ENCODE measurements around the gene OPN5. TPM values are rescaled to one million over a fixed set of nuclear protein-coding genes. Genes with fewer than 3 reads are reported as not detected.
"Not testable (repeated sequence)": the region's sequence is repeated elsewhere in the genome, so short reads cannot be mapped to it uniquely, and the experiment has no call there.

Gene OPN5
- total RNA-seq, 1 donor from 2014 or later = not detected

DNA sequence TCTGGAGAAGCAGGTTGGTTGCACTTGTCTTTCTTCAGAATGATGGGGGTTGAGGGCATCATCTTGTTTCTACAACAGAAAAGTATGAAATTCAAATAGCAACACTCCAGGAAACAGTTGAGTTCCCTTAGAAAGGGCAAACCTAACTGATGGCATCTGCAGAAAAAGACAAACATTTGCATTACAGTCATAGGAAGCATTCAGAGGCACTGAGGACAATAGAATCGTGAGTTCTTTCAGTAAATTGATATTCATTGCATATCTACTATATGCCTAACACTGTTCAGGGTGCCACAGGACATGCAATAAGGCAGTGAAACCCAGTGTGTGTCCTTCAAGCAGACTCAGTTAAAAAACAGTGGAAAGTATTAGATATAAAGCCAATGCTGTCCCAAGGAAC lies 41.1 kb upstream of the OPN5 start:
- ATAC-seq (ENCODE audit: low read depth) (no peak), DNase-seq (no peak)
- H3K27me3 Mint-ChIP-seq = peaks cover 2% of the 10 kb centered on the region
- H3K4me3 Mint-ChIP-seq = no peak overlapping the region
- CTCF ChIA-PET = no interaction called here
- POLR2A ChIA-PET = no interaction called here
- H3K4me1 Mint-ChIP-seq = no peaks in the 10 kb centered on the region
- intact Hi-C loops (cut with micrococcal nuclease) = no loop called here
- no peaks in the 10 kb centered on the region for H3K36me3 Mint-ChIP-seq (ENCODE audit: low read depth)
- TF ChIP-seq, protein P1, sequence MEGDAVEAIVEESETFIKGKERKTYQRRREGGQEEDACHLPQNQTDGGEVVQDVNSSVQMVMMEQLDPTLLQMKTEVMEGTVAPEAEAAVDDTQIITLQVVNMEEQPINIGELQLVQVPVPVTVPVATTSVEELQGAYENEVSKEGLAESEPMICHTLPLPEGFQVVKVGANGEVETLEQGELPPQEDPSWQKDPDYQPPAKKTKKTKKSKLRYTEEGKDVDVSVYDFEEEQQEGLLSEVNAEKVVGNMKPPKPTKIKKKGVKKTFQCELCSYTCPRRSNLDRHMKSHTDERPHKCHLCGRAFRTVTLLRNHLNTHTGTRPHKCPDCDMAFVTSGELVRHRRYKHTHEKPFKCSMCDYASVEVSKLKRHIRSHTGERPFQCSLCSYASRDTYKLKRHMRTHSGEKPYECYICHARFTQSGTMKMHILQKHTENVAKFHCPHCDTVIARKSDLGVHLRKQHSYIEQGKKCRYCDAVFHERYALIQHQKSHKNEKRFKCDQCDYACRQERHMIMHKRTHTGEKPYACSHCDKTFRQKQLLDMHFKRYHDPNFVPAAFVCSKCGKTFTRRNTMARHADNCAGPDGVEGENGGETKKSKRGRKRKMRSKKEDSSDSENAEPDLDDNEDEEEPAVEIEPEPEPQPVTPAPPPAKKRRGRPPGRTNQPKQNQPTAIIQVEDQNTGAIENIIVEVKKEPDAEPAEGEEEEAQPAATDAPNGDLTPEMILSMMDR (IDR thresholded peaks at IDR 0.05) = no peak
- peaks cover 3% of the 10 kb centered on the region for H3K9me3 Mint-ChIP-seq
- H3K27ac Mint-ChIP-seq = no peak overlapping the region

DNA sequence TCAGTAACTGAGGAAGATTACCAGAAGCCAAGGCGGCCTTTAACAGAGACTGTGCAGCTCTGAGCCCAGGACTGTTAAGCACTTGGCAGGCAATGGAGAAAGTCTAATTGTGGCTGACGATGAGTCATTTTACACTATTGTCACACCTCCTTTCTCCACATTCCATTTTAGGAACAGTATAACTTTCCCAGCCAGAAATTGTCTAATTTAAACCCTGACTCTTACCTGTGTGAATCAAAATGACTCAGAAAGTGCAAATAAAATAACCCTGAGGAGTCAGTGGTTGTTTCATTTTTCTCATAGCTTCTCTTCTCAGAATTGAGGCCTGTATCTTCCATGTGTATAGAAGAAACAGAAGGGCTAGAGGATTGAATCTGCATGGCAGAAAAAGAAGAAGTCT lies 40.0 kb upstream of the OPN5 start:
- Mint-ChIP-seq H3K36me3 (ENCODE audit: low read depth) (no peaks in the 10 kb centered on the region), H3K9me3 (peaks cover 3% of the 10 kb centered on the region), H3K27me3 (no peaks in the 10 kb centered on the region), H3K4me1 (no peaks in the 10 kb centered on the region), H3K27ac (no peak overlapping the region), H3K4me3 (no peak overlapping the region)
- ChIA-PET POLR2A (no interaction called here), CTCF (no interaction called here)
- DNase-seq (no peak), ATAC-seq (ENCODE audit: low read depth) (no peak)
- TF ChIP-seq, protein P1 (IDR thresholded peaks at IDR 0.05) = no peak
- intact Hi-C loops (cut with micrococcal nuclease) = no loop called here

DNA sequence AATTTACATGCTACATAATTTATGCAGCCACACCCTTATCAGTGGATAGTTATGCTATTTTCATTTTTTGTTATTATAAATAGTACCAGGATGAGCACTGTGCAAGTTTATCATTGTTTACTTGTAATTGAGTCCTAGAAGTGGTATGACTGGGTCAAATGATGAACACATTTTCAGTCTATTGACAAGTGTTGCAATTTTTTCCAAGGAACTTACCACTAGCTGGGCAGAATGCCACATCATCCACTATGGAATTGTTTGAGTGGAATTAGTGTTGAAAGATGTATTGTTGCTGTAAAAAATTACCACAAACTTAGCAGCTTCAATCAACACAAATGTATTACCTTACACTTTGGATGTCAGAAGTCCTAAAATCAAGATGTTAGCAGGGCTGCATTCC lies 38.1 kb upstream of the OPN5 start:
- no peaks in the 10 kb centered on the region for H3K36me3 Mint-ChIP-seq (ENCODE audit: low read depth)
- ATAC-seq (ENCODE audit: low read depth) (no peak), DNase-seq (no peak)
- no peak overlapping the region for H3K4me3 Mint-ChIP-seq
- peaks cover 3% of the 10 kb centered on the region for H3K9me3 Mint-ChIP-seq
- CTCF ChIA-PET = no interaction called here
- TF ChIP-seq, protein P1 (IDR thresholded peaks at IDR 0.05) = no peak
- POLR2A ChIA-PET = no interaction called here
- no peaks in the 10 kb centered on the region for H3K27me3 Mint-ChIP-seq
- no peak overlapping the region for H3K27ac Mint-ChIP-seq
- intact Hi-C loops (cut with micrococcal nuclease) = no loop called here
- H3K4me1 Mint-ChIP-seq = no peaks in the 10 kb centered on the region

DNA sequence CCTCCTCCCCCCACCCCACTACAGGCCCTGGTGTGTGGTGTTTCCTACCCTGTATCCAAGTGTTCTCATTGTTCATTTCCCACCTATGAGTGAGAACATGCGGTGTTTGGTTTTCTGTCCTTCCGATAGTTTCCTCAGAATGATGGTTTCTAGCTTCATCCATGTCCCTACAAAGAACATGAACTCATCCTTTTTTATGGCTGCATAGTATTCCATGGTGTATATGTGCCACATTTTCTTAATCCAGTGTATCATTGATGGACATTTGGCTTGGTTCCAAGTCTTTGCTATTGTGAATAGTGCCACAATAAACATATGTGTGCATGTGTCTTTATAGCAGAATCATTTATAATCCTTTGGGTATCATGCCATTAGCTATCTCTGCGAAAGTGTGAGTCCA lies 36.6 kb upstream of the OPN5 start:
- CTCF ChIA-PET; DNase-seq; ATAC-seq (ENCODE audit: low read depth); H3K27me3 Mint-ChIP-seq; H3K4me1 Mint-ChIP-seq; POLR2A ChIA-PET; H3K9me3 Mint-ChIP-seq; intact Hi-C loops (cut with micrococcal nuclease); H3K4me3 Mint-ChIP-seq; H3K27ac Mint-ChIP-seq; H3K36me3 Mint-ChIP-seq (ENCODE audit: low read depth): not testable (repeated sequence)

DNA sequence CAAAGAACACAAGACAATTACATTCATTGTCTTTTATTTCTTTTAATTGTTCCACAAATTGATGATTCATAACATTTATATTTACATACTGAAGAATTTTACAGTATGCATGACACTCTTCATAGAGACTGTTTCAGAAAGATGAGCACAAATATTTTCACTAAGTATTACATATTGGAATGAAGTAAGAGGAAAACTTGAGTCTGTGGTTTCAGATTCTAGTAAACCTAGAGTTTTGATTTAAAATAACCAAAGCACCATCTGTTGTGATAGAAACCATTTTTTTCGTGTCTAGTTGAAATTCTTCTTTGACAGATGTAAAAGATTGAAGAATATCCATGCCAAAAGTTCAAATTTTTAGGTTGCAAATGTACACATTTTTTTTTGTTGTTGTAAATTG lies 32.1 kb upstream of the OPN5 start:
- Mint-ChIP-seq H3K27ac (no peak overlapping the region), H3K36me3 (ENCODE audit: low read depth) (no peaks in the 10 kb centered on the region), H3K4me3 (no peak overlapping the region), H3K9me3 (peaks cover 6% of the 10 kb centered on the region), H3K4me1 (no peaks in the 10 kb centered on the region), H3K27me3 (peaks cover 7% of the 10 kb centered on the region)
- ChIA-PET POLR2A (no interaction called here), CTCF (no interaction called here)
- TF ChIP-seq, protein P1 (IDR thresholded peaks at IDR 0.05) = no peak
- DNase-seq = no peak
- intact Hi-C loops (cut with micrococcal nuclease) = no loop called here
- no peak for ATAC-seq (ENCODE audit: low read depth)

DNA sequence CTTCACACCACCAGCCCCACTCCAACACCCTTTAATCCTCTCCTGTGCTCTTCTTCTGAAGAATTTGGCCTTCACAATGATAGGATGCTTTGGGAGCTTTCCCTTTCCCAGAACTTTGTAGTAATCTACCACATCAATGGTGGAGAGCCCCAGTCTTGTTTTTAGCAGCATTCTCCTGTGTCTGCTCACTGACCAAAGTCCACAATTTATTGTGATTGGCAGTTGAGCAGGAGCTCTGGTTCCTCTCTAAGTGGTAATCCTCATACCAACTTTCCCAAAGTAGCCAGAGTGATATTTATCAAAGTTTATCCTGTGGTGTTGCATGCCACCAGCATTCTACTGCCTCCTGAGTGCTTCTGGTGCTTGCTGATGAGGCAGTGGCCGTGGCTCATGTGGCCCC lies 29.0 kb upstream of the OPN5 start:
- no peak for ATAC-seq (ENCODE audit: low read depth)
- CTCF ChIA-PET = no interaction called here
- H3K9me3 Mint-ChIP-seq = peaks cover 2% of the 10 kb centered on the region

More for the DNA sequence above, 29.0 kb upstream of the OPN5 start:
- TF ChIP-seq, protein P1 (IDR thresholded peaks at IDR 0.05) = no peak
- H3K27me3 Mint-ChIP-seq = peaks cover 7% of the 10 kb centered on the region
- H3K4me1 Mint-ChIP-seq = no peaks in the 10 kb centered on the region
- DNase-seq = no peak
- no peak overlapping the region for H3K27ac Mint-ChIP-seq
- intact Hi-C loops (cut with micrococcal nuclease) = no loop called here
- POLR2A ChIA-PET = no interaction called here
- no peaks in the 10 kb centered on the region for H3K36me3 Mint-ChIP-seq (ENCODE audit: low read depth)
- no peak overlapping the region for H3K4me3 Mint-ChIP-seq

Measured in activated B cell treated with CpG ODN at 0.5 μM for 24 hours (primary cell).